Fibroblast of lung (primary cell): ENCODE data around the gene DYNLRB2. TPM values are rescaled to one million over a fixed set of nuclear protein-coding genes. Genes with fewer than 3 reads are reported as not detected.

ENCODE experiments used
- DNase-seq, 2 donors: peaks; one replicate each; pipeline versions ENCODE4 v3.0.0 to v3.0.0-alpha.2; 2010; ENCODE audit warnings: low read depth in 2 of 2
- H2AFZ ChIP-seq: 2 replicates; pipeline ENCODE4 v1.5.1; 2012; ENCODE audit warnings: low read length, control low read depth, inconsistent platforms
- H3K27ac ChIP-seq: 2 replicates; pipeline ENCODE4 v1.5.1; 2011; ENCODE audit warnings: low read length, control low read depth; ENCODE audit not compliant: insufficient read depth
- H3K27me3 ChIP-seq: 2 replicates; pipeline ENCODE4 v1.5.1; 2011; ENCODE audit warnings: mild to moderate bottlenecking, low read length; ENCODE audit not compliant: control insufficient read depth, insufficient read depth
- H3K36me3 ChIP-seq: 2 replicates; pipeline ENCODE4 v1.5.1; 2011; ENCODE audit warnings: low read length; ENCODE audit not compliant: control insufficient read depth, insufficient read depth
- H3K4me1 ChIP-seq: 2 replicates; pipeline ENCODE4 v1.5.1; 2011; ENCODE audit warnings: low read length; ENCODE audit not compliant: control insufficient read depth, insufficient read depth; ENCODE audit errors: extremely low read depth
- H3K4me2 ChIP-seq: 2 replicates; pipeline ENCODE4 v1.5.1; 2011; ENCODE audit warnings: low read length, control low read depth; ENCODE audit not compliant: insufficient read depth; ENCODE audit errors: extremely low read depth
- H3K4me3 ChIP-seq, 4 experiments: fragments of 200-600 bp in 1 of 4; sonication (generic) in 1 of 4; replicated peaks in 1 of 4; 2 replicates each; pipeline ENCODE4 v1.5.1; 2011 to 2016; ENCODE audit warnings: low read length in 4 of 4, low read depth in 3 of 4, mild to moderate bottlenecking in 3 of 4, control low read depth in 2 of 4, inconsistent platforms in 1 of 4, mixed read lengths in 1 of 4; ENCODE audit not compliant: insufficient read depth in 1 of 4; ENCODE audit errors: control extremely low read depth in 1 of 4
- H3K79me2 ChIP-seq: 2 replicates; pipeline ENCODE4 v1.5.1; 2012; ENCODE audit warnings: mild to moderate bottlenecking, low read length, inconsistent platforms; ENCODE audit not compliant: control insufficient read depth, insufficient read depth
- H3K9ac ChIP-seq: 2 replicates; pipeline ENCODE4 v1.5.1; 2011; ENCODE audit warnings: mild to moderate bottlenecking, low read length, control low read depth; ENCODE audit not compliant: insufficient read depth
- H3K9me3 ChIP-seq: 2 replicates; pipeline ENCODE4 v1.5.1; 2012; ENCODE audit warnings: low read depth, low read length; ENCODE audit not compliant: control insufficient read depth, insufficient read depth
- H4K20me1 ChIP-seq: 2 replicates; pipeline ENCODE4 v1.5.1; 2011; ENCODE audit warnings: low read length; ENCODE audit not compliant: control insufficient read depth, insufficient read depth; ENCODE audit errors: extremely low read depth
- EZH2 ChIP-seq: IDR thresholded peaks from 2 replicates; pipeline ENCODE4 v1.5.1; 2012; ENCODE audit warnings: low read length, control low read depth, mild to moderate bottlenecking; ENCODE audit errors: missing control alignments
- polyA plus RNA-seq, 2 donors: library from polyadenylated mRNA; depleted of rRNA in 1 of 2; stranded (reverse) in 1 of 2; unstranded in 1 of 2; fragments of >200 nt; gene quantifications; 2 replicates each; pipeline ENCODE4 v1.2.1, GENCODE V29; 2011 to 2012; ENCODE audit warnings: missing spikeins in 1 of 2
- total RNA-seq: library from RNA; depleted of rRNA; stranded (reverse); fragments of >200 nt; gene quantifications from 2 replicates; pipeline ENCODE4 v1.2.1, GENCODE V29; 2014
- TF ChIP-seq, protein P1 (sequence below), 2 donors: IDR thresholded peaks in 1 of 2; conservative IDR thresholded peaks in 1 of 2; 1 replicate in 1 of 2; 2 replicates in 1 of 2; pipeline ENCODE4 v1.5.1; 2011 to 2012; ENCODE audit warnings: low read length in 2 of 2, control low read depth in 1 of 2, inconsistent platforms in 1 of 2, low read depth in 1 of 2, mild to moderate bottlenecking in 1 of 2

DYNLRB2 gene
- total and polyA plus RNA-seq, 2 donors (not counting 1 experiment from before 2014, with no cell fraction given): 0.33 TPM; not detected in 1

DNA sequence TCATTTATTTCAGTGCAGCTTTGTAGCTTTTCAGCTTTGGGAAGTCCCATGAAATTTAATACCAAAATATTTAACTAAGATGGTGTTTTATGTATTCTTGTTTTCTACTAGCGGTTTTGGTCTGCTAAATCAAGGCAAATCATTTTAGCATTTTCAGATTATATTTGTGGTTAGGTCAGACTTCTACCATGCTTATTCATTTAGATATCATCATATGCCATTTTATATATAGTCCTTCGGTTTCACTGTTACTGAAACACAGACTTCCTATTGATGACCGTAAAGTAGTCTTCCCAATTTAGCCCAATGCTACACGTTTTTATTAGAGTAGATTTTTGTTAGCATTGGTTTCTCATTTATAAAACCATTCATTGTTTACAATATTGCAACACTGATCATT lies 5.5 kb downstream of the DYNLRB2 start:
- Histone ChIP-seq H3K36me3 (no peaks in the 10 kb centered on the region), H2AFZ (no peak overlapping the region), H3K4me1 (no peaks in the 10 kb centered on the region), H3K79me2 (no peaks in the 10 kb centered on the region), H3K4me3 (no peak overlapping the region), H3K9ac (no peak overlapping the region), H3K27ac (no peak overlapping the region), H3K4me2 (no peak overlapping the region), H3K9me3 (no peaks in the 10 kb centered on the region), H4K20me1 (no peaks in the 10 kb centered on the region), H3K27me3 (no peaks in the 10 kb centered on the region)
- no peak for TF ChIP-seq EZH2
- TF ChIP-seq, protein P1, sequence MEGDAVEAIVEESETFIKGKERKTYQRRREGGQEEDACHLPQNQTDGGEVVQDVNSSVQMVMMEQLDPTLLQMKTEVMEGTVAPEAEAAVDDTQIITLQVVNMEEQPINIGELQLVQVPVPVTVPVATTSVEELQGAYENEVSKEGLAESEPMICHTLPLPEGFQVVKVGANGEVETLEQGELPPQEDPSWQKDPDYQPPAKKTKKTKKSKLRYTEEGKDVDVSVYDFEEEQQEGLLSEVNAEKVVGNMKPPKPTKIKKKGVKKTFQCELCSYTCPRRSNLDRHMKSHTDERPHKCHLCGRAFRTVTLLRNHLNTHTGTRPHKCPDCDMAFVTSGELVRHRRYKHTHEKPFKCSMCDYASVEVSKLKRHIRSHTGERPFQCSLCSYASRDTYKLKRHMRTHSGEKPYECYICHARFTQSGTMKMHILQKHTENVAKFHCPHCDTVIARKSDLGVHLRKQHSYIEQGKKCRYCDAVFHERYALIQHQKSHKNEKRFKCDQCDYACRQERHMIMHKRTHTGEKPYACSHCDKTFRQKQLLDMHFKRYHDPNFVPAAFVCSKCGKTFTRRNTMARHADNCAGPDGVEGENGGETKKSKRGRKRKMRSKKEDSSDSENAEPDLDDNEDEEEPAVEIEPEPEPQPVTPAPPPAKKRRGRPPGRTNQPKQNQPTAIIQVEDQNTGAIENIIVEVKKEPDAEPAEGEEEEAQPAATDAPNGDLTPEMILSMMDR (conservative IDR thresholded peaks at IDR 0.05 in 1 of 2, IDR thresholded peaks at IDR 0.05 in 1 of 2; ENCODE audit: low read depth in 1 of 2, low read length in 2 of 2): no peak
- DNase-seq: no peak

- Histone ChIP-seq H3K9ac (no peak overlapping the region), H3K4me1 (no peaks in the 10 kb centered on the region), H3K9me3 (no peaks in the 10 kb centered on the region), H2AFZ (no peak overlapping the region), H3K4me3 (no peak overlapping the region), H3K36me3 (no peaks in the 10 kb centered on the region), H3K4me2 (no peak overlapping the region), H3K79me2 (no peaks in the 10 kb centered on the region), H4K20me1 (no peaks in the 10 kb centered on the region), H3K27me3 (no peaks in the 10 kb centered on the region), H3K27ac (no peak overlapping the region)
- DNase-seq: no peak
- TF ChIP-seq EZH2: no peak
- TF ChIP-seq, protein P1 (conservative IDR thresholded peaks at IDR 0.05 in 1 of 2, IDR thresholded peaks at IDR 0.05 in 1 of 2; ENCODE audit: low read depth in 1 of 2, low read length in 2 of 2): no peak
Observed at GRCh38 chr16:80547145-80547544, 6.4 kb downstream of the DYNLRB2 start.

DNA sequence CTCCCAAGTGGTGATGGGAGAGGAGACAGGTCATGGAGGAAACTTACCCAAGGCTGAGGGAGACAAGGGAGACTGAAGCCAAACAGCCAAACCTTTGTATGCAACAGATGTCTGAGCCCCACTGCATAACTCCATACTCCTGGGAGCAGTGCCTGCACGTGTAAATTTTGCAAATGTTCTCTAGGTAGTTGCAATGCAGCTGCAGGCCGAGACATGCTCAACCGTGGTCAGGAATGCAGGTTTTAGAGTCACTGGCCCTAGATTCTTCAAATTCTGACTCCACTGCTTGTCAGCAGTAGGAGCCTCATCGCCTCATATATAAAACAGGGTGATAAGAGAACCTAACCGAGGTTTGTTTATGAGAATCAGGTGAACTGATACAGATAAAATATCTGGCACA lies 11.5 kb downstream of the DYNLRB2 start:
- Histone ChIP-seq H4K20me1 (no peaks in the 10 kb centered on the region), H3K27me3 (no peaks in the 10 kb centered on the region), H2AFZ (no peak overlapping the region), H3K79me2 (no peaks in the 10 kb centered on the region), H3K4me3 (no peak overlapping the region), H3K4me1 (no peaks in the 10 kb centered on the region), H3K36me3 (no peaks in the 10 kb centered on the region), H3K27ac (no peak overlapping the region), H3K9me3 (no peaks in the 10 kb centered on the region), H3K4me2 (no peak overlapping the region), H3K9ac (no peak overlapping the region)
- TF ChIP-seq EZH2: no peak
- TF ChIP-seq, protein P1 (conservative IDR thresholded peaks at IDR 0.05 in 1 of 2, IDR thresholded peaks at IDR 0.05 in 1 of 2; ENCODE audit: low read depth in 1 of 2, low read length in 2 of 2): no peak
- no peak for DNase-seq
